Glomerular visceral epithelial cell (primary cell): Measurements from ENCODE around the gene NCOA5.
A peak's percentile ranks its signal among the peaks of the same experiment; 100 is the strongest.
"Not testable (repeated sequence)": the region's sequence is repeated elsewhere in the genome, so short reads cannot be mapped to it uniquely, and the experiment has no call there.

ENCODE experiments used
- DNase-seq: peaks from one replicate; pipeline ENCODE4 v3.0.0-alpha.2; 2016; ENCODE audit errors: extremely low spot score

NCOA5 gene

DNA sequence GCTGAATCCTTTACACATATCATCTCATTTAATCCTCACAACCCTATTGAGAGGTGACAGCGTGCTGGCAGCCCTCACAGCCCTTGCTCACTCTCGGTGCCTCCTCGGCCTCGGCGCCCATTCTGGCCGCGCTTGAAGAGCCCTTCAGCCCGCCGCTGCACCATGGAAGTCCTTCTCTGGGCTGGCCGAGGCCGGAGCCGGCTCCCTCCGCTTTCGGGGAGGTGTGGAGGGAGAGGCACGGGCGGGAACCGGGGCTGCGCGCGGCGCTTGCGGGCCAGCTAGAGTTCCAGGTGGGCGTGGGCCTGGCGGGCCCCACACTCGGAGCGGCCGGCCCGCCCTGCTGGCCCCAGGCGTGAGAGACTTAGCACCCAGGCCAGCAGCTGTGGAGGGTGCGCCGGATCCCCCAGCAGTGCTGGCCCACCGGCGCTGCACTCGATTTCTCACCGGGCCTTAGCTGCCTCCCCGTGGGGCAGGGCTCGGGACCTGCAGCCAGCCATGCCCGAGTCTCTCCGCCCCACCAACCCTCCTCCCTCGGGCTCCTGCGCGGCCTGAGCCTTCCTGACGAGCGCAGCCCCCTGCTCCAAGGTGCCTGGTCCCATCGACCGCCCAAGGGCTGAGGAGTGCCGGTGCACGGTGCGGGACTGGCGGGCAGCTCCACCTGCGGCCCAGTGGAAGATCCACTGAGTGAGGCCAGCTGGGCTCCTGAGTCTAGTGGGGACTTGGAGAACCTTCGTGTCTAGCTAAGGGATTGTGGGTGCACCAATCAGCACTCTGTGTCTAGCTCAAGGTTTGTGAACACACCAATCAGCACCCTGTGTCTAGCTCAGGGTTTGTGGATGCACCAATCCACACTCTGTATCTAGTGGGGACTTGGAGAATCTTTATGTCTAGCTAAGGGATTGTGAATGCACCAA, 2.1 kb upstream of the NCOA5 start:
- DNase-seq = not testable (repeated sequence)

DNA sequence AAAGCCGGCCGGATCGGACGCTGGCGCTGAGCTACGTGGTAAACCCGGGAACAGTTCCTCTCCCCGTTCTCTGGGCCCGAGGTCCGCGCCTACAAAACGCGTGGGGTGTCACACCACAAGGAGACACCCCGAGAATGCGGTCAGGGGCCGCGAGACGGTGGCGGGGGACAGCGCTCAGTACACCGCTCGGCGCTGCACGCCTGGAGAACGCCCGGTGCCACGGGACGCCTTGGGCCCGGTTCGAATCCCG, 670 bp downstream of the NCOA5 start:
- DNase-seq = no peak

DNA sequence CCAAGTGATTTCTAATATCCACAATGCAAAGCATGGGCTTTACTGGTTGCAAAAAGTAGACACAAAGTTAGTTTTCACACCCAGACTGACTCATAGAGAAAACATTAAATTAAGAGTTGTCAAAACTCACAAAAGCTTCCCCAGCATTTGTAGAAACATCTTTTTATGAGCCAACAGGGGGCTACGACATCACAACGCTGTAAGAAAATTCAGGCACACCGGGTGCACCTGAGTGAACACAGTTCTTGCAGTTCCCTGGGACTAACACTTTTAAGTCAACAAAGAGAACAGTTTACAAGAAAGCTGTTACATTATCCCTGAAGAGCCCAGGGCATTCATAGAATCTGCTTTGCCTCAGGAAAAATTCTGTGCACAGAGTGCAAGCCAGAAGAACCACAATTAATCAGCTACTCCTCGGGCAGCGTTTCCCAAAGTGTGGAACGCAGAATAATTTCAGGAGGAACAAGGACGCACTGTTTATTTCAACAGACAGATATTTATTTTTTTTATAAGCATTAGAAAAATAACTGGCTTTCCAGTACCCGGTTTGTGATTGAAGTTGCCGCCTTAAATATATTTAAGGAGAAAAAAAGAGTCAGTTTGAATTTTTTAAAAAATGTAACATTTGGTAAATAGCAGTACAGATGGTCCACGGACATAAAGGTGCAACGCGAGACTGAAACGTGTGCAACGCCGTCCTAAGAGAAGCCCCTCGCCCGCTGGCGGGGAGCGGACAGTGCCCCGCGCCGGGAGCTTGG, 1.2 kb downstream of the NCOA5 start:
- DNase-seq = peak; percentile 36

DNA sequence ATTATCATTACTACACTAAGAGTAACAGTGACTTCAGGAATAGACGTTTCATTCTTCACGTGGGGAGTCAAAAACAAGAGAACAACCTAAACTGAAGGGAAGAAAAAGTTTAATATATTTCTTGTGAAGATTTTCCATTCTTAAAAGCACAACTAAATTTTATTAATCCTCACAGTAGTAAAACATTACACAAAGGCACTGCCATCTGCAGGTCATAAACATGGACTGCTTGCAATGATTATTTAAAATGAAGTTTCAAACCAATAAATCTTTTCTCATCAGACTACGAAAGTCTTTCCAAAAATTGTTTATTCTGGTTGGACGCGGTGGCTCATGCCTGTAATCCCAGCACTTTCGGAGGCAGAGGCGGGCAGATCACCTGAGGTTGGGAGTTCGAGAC, 2.6 kb downstream of the NCOA5 start:
- DNase-seq = no peak

DNA sequence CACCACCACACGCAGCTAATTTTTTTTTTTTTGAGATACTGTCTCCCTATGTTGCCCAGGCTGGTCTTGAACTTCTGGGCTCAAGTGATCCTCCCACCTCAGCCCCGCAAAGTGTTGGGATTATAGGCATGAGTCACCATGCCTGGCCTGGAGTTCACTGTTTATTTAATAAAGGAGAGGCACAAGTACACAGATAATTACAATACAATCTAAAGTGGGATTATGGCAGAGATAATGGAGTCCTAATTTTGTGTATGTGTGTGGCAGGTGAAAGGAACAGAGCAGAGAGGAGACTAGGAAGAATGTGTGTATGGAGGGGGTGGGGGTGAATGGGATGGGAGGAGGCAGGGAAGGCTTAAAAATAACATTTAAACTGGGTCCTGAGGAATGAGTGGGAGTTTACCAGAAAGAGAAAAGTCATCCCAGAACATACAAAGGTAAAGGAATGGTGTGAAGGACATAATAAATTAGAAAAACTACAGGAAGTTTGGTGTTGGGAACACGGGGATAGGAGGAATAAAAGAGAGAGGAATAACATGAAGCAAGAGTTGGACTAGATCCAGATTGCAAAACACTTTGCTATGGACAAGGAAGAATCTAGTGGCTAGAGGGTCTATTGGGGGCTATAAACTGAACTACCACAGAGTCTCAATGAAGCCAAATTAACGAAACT, 4.4 kb downstream of the NCOA5 start:
- no peak for DNase-seq

DNA sequence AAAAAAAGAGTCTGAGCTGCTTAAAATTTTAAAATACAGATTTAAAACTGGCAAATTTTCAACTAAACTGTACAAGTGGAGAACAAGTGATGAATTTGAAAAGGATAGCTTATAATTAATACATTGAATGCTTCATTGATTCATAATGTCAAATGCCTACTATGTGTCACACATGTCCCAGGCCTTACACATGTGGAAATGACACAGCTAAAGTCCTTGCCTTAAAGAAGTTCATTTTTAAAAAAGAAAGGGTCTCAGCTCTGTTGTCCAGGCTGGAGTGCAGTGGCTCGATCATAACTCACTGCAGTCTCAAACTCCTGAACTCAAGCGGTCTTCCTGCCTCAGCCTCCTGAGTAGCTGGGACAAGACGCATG, 5.0 kb downstream of the NCOA5 start:
- DNase-seq = no peak

DNA sequence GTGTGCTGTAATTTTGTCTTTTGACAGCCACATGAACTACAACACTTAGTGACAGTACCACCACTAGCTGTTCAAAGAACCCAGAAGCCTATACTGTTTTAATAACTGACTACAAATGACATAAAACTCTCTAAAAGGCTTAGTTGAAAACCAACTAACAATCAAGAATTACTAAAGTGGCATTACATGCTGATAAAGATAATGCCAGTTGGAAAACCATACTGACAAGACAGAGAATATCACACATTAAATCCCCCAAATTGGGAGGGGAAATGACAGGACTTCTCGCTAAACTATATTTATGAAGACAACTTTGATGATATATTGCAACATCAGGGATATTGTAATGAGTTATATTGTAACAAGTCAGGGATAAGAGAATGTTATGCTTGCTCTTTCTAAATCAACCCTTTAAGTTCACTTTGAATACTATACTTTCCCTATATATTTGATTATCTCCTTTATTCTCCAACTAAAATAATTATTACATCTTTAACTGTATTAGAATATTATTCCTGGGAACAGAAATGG, 6.2 kb downstream of the NCOA5 start:
- DNase-seq = no peak

DNA sequence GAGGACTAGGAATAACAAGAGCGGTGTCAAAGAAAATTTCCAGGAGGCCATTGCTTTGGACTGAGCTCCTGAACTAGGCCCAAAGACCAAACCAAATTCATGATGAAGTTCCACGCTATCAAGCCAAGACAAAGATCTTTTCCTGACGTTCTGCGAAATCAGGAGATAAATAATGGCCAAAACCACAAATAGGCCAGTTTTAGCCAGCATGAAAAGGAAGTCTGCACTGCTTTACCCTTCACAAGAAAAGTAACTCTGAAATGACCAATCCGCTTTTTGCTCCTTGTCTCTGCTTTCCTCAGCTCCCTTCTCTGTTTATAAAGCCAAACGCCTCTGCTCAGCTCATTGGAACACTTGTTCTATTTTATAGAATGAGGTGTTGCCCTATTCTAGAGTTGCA, 6.7 kb downstream of the NCOA5 start:
- DNase-seq = no peak

DNA sequence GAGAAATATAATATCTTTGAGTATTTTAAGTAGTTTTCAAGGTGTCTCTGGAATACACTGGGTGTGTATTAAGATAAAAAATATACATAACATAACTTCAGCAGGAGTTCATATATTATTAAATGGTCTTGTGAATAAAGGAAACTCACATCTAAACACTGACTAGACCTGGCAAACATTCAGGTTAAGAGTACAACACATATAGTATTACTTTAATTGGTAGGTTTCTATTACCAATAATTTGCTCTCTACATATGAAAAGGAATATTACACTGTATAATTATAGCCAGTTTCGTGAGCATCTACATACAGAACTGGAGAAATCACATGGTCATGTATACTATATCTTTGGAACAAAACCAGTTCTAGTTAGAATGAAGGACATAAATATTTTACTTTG, 8.7 kb downstream of the NCOA5 start:
- DNase-seq = no peak

DNA sequence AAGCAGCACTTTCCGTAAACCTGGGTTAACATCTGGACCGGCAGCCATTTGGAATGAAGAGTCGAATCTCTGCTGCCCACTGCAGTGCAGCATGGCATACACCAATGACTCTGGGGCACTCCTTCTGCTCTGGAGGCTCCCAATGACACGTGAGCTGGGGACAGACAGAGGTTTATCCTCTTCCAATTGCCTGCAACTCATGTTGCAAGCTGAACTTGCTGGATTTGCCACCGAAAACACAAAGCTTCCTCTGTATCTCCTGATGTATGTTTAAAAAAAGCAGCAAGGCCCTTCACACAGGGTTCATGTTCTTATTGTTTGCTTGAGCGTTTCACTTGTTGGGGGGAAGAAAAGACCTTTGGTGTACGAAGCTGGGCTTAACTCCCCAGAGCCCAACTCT, 10.8 kb downstream of the NCOA5 start:
- DNase-seq = no peak

DNA sequence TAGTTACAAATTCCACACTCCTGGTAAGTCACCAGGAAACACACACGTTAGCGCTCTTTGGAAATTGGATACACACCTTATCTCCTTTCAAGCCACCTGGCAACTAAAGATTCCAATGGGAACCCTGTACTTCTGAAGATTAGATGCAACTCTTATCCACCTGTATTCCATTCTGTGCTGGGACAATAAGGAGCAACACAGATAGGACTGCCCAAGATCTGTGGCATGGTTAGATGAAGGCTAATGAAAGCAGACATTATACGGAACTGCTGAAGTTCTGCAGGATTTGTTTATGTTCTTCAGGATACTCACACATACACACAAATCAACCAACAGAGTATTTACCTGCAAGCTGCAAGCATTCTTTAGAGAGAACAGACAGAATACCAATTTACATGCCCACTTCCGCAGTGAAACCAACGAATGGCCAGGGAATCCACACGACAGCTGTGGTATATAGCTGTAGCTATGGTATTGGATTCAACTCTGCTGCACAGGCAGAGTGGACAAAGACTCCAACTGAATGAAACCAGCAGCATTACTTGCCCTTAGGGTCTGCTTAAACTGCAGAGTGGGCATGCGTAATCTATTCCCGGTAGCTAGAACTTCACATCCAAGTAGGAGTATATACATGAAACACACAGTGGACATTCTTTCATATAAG, 12.0 kb downstream of the NCOA5 start:
- no peak for DNase-seq

DNA sequence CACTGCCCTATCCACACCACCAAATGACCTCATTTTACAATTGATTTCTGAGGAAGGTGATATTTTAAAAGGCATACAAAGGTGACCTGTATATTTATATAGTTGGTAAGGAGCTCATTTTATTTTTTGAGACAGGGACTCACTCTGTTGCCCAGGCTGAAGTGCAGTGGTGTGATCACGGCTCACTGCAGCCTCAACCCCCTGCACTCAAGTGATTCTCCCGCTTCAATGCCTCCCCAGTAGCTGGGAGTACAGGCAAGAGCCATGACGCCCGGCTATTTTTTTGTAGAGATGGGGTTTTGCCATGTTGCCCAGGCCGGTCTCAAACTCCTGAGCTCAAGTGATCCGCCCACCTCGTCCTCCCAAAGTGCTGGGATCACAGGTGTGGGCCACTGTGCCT, 13.0 kb downstream of the NCOA5 start:
- no peak for DNase-seq

DNA sequence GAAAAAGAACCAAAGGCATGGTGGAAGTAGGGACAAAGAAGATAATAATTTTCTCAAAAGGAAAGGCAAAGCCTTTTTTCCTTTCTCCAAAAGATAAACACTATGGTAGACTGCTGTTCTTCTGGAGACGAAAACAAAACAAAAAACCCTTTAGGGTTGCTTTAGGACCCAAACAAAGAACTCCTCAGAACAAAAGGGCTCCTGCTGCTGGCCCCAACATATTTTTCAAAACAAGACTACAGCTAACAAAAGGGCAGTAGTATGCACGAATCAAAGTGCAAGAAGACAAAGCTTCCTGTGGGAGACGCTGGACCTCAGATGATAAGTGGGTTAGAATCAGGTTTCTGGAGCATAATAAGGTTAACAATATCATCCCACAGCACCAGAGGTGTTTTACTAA, 15.8 kb downstream of the NCOA5 start:
- no peak for DNase-seq

DNA sequence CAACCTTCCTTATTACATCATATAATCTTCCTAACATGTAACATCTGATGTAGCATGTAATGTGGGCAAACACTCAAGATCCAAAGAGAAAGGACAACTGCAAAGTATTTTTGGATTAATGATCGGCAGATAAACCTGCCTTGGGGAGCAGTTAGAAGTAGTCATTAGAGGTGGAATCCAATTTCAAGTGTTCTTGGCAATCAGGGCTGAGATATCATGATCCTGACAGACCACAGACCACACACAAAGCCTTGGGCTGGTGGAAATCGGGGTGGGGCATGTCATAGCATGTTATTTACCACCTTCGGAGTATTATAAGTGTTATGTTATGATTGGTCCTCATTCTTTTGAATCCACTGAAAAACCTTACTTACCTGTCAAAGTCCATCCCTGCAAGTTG, 16.3 kb downstream of the NCOA5 start:
- no peak for DNase-seq

DNA sequence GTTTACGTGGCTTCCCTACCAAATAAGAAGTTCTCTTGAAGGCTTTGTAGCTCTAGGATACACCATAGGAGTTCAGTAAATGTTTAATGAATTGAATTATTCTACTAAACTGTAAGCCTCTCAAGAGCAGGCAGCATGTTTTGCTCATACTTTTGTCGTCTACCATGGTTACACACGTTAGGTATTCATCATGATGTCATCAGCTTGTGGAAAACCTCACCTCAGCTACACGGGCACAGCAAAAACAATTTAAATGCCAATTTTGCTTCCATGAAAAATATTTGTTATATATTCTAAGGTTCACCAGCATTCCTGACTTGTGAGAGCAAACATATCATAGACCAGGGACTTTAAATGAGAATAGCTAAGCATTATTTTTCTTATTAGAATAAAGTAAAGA, 16.7 kb downstream of the NCOA5 start:
- no peak for DNase-seq

DNA sequence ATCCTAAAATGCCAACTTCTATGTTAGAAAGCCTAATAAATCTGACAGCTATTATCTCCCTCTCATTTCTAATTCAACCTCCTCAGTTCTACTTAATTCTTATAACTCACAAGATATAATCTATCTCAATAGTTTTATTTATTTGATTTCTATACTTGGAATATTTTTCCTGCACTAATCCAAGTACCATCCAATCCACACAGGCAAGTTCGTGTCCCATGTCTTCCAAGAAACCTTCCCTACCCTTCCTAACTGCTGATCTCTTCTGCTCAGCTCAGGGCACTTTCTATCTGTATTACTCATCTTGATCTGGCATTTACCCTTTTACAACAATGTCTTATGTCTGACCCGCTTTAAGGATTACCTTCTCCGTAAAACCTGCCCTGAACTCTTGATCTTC, 18.2 kb downstream of the NCOA5 start:
- no peak for DNase-seq

DNA sequence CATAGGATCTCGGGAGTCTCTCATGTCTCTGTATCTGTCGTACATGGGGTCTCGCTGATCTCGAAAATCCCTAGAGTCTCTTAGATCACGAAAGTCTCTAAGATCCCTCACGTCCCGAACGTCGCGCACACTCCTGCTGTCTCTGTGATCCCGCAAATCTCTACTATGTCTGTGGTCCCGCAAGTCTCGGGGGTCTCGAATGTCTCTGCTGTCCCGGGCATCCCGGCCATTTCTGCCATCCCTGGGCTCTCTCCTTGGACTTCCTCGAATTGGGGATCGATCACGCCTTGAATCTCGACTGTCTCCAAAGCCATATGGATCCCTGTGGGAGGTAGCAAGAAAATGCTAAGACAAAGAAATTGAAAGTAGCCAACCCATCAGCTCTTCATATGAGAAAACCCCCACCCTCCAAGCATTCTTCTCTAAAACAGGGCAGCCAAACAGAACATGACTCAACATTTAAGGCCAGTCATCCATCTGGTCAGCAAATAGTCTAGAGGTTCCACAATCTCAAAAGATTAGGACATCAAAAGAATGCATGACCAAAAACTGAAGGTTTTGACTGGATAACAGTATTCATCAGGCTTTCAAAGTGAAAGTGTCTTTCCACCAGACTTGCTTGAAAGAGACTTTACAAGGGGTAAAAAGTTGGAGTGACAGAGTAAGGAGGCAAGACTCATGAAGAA, 19.4 kb downstream of the NCOA5 start:
- DNase-seq = peak; percentile 62

DNA sequence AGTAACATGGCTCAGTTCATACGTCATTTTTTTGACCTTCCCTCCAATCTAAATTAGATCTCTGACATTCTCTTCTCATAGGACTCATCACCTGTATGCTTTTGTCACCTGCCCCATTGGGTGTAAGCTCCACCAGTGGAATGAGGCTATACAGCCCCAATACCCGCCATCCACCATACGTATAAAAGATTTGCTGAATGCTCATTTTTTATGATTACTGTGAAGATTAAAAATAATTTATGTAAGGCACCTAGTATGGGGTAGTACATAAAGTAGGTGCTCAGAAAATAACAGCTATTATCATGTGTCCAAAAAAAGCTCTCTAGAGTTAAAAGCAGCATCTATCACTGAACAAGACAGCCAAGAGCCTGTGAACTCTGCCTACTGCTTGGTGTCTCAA, 24.1 kb downstream of the NCOA5 start:
- no peak for DNase-seq

DNA sequence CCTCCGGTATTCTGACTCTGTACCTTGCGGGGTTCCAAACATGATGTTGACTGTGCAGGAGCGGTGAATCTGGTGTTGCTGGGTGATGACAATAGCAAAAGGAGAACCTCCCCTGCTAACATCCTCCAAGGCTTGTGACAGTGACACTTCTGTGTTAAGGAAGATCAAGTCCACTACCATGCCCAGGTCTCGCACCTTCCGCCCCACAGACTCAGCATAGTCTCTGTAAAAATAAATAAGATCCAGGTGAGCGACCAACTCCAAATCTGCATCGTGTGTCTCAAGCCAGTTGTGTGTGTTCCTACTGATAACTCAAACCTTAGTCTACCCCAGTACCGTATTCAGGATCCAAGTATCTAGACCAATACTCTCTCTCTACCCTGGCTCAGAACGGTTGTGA, 24.8 kb downstream of the NCOA5 start:
- no peak for DNase-seq

DNA sequence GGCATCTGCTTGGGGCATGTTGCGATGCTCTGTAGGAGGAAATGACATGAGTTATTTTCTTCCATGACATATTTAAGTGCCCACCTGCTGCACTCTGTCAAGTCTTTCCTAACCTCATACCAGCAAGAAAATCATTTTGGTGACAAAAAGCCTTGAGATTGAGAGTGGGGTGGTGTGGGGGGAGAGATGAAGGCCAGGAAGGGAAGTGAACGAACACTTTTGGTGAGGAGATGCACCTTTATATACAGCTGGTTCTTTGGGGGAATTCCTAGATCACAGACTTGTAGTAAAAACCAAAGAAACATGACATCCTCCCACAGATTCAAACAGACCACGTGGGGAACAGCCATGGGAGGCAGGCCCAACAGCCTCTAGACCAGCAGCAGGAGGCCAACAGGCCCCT, 26.1 kb downstream of the NCOA5 start:
- DNase-seq = no peak

DNA sequence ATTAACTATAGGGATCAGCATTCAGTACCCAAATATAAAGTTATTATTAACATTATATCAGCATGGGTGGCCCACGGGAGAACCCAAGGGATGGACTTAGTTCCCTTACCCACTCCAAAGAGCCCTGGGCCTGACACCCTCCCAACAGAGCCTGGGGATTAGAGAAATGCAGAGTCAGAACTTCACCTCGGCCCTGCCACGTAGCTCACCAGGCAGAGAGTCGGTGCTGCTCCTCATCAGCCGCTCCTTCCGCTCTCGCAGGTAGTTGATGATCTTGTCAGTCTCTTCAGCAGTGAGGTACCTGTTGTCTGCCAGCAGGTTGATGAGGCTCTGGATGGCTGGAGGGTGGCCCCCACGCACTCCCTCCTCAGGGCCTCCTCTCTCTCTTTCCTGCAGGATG, 26.6 kb downstream of the NCOA5 start:
- no peak for DNase-seq

DNA sequence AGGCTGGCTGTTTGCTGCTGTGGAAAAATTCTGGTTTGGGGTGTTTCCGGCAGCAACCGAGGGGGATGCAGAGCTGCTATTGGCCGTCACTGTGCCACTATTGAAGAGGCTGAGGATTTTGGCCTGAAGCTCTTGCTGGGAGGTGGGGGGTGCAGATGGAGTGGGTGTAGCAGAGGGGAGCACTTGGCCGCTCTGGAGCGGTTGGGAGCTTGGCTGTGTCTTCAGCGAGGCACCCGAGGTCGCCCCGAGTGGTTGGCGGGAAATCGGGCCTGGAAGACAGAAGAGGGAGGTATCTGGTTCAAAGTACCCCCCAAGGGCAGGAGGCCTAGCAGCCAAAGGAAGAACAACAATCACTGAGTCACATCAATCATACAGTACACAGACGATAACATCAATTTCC, 27.1 kb downstream of the NCOA5 start:
- DNase-seq = no peak
